IgD-negative memory B cell (primary cell): ENCODE data around the gene AOPEP. TPM values are rescaled to one million over a fixed set of nuclear protein-coding genes. Genes with fewer than 3 reads are reported as not detected.

Source experiments
- H3K27ac Mint-ChIP-seq, 3 donors: one replicate each; pipeline ENCODE4 v1.8.0; 2020 to 2022; ENCODE audit warnings: mild to moderate bottlenecking in 3 of 3, mixed read lengths in 3 of 3, moderate library complexity in 1 of 3
- H3K27me3 Mint-ChIP-seq: one replicate; pipeline ENCODE4 v1.8.0; 2021; ENCODE audit warnings: mixed read lengths
- H3K36me3 Mint-ChIP-seq: one replicate; pipeline ENCODE4 v1.8.0; 2020; ENCODE audit warnings: mild to moderate bottlenecking, mixed read lengths
- H3K4me1 Mint-ChIP-seq, 3 donors: one replicate each; pipeline ENCODE4 v1.8.0; 2020 to 2022; ENCODE audit warnings: mixed read lengths in 3 of 3, mild to moderate bottlenecking in 1 of 3
- H3K4me3 Mint-ChIP-seq, 4 donors: one replicate each; pipeline ENCODE4 v1.8.0; 2020 to 2022; ENCODE audit warnings: mild to moderate bottlenecking in 4 of 4, mixed read lengths in 4 of 4, moderate library complexity in 3 of 4
- H3K9me3 Mint-ChIP-seq, 3 donors: one replicate each; pipeline ENCODE4 v1.8.0; 2020 to 2021; ENCODE audit warnings: mixed read lengths in 3 of 3, mild to moderate bottlenecking in 1 of 3
- polyA plus RNA-seq: library from polyadenylated mRNA; unstranded; fragments of 300-500 nt; fragmentation: Illumina TruSeq; gene quantifications from one replicate; pipeline ENCODE4 v1.2.3, GENCODE V29; 2021

Gene AOPEP
- polyA plus RNA-seq, 1 donor from 2014 or later = 4.5 TPM

DNA sequence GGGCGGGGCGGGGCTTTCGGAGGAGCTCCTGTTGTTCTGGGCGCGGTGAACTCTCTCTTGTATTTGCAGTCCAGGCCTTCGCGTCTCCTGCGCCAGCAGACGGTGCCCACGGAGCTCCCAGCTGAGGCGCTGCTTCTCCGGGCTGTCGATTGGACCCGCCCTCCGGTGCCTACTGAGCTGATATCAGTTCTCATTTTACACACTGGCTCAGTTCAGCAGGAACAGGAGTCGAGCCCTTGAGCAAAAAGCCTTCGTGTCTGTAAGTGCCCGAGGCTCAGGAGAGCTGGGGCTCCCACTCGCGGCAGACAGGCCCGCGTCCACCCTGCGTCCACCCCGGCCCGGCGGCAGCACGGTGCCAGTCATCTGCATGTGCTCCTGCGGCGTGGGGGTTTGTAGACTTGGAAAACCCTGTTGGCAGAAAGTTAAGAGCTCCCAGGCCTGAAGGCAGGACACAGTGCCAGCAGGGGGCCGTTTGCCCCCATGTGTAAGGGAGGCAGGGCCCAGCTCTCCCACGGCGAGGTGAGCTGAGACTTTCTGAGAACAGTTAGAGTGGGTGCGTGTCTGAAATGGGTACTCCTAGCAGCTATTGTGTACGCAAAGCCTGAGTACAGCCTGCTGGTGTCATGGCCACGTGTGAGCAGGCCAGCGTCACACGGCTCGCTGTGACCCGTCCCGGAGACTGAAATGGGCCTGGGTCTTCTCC lies 359.5 kb downstream of the AOPEP start:
- Mint-ChIP-seq H3K4me3 (no peak overlapping the region), H3K4me1 (no peaks in the 10 kb centered on the region), H3K27me3 (no peaks in the 10 kb centered on the region), H3K9me3 (no peaks in the 10 kb centered on the region), H3K36me3 (peaks cover 2% of the 10 kb centered on the region), H3K27ac (no peak overlapping the region)

DNA sequence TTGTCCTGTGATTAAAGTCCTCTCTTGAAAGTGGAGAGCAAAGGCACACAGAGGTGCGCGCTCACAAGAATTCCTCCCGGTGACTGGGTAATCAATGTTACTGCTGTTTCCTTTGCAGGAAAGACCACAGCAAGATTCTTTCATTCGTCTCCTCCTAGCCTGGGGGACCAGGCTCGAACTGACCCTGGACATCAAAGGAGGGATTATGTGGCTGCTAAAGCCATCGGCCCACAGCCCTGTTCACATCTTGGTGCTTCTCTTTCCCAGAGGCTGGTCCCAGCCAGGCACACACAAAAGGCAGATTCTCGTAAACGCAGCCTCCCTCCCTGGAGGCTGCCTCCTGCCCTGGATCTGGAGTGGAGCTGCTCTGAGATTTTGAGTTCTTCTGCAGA lies 360.1 kb downstream of the AOPEP start:
- Mint-ChIP-seq H3K36me3 (peaks cover 2% of the 10 kb centered on the region), H3K27ac (no peak overlapping the region), H3K27me3 (no peaks in the 10 kb centered on the region), H3K4me3 (no peak overlapping the region), H3K4me1 (no peaks in the 10 kb centered on the region), H3K9me3 (no peaks in the 10 kb centered on the region)

GRCh38 chr9:95087659-95088242 lies 361.3 kb downstream of the AOPEP start:
- Mint-ChIP-seq H3K4me1 (no peaks in the 10 kb centered on the region), H3K36me3 (peaks cover 2% of the 10 kb centered on the region), H3K9me3 (no peaks in the 10 kb centered on the region), H3K4me3 (no peak overlapping the region), H3K27ac (no peak overlapping the region), H3K27me3 (no peaks in the 10 kb centered on the region)

DNA sequence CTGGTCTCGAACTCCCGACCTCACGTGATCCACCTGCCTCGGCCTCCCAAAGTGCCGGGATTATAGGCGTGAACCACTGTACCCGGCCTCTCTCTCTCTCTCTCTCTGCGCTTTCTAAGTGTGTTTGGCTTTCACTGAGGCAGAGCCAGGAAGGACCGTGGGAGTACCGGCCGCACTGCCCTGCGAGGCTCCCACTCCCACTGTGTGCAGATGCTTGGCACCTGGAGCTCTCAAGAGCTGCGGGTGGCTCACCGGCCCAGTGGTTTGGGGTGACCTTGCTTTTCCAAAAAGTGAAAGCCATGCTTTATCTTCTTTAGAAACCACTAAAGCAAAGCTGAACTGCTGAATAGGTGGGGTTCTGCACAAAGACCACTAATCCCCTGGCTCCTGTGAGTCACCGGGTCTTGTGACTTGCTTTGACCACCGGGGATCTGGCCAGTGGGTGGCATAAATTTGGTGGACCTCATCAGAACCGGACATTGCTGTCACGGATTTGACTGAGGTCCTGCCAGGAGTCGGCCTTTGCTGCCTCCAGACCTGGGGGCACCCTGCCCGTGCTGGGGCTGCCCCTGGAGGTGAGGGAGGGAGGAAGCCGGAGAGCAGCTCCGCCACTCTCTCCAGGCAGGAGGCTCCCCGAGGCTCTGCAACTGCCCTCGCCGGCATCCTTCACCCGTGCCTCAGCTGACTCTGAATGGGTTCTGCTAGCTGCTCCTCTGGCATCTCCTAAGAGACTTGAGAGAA lies 362.1 kb downstream of the AOPEP start:
- Mint-ChIP-seq H3K36me3 (peaks cover 2% of the 10 kb centered on the region), H3K27ac (peak overlapping the region in 1 of 3 donors; percentile 74), H3K4me1 (no peaks in the 10 kb centered on the region), H3K27me3 (no peaks in the 10 kb centered on the region), H3K4me3 (no peak overlapping the region), H3K9me3 (no peaks in the 10 kb centered on the region)

- Mint-ChIP-seq H3K27me3 (no peaks in the 10 kb centered on the region), H3K36me3 (peaks cover 2% of the 10 kb centered on the region), H3K4me3 (no peak overlapping the region), H3K4me1 (no peaks in the 10 kb centered on the region), H3K27ac (peak overlapping the region in 1 of 3 donors; percentile 74), H3K9me3 (no peaks in the 10 kb centered on the region)
Measured at GRCh38 chr9:95089257-95090022, 362.9 kb downstream of the AOPEP start.

GRCh38 chr9:95090023-95090791 lies 363.7 kb downstream of the AOPEP start:
- no peak overlapping the region for H3K4me3 Mint-ChIP-seq
- H3K27ac Mint-ChIP-seq = peak overlapping the region in 1 of 3 donors; percentile 53
- H3K36me3 Mint-ChIP-seq = peaks cover 2% of the 10 kb centered on the region
- no peaks in the 10 kb centered on the region for H3K4me1 Mint-ChIP-seq
- no peaks in the 10 kb centered on the region for H3K27me3 Mint-ChIP-seq
- no peaks in the 10 kb centered on the region for H3K9me3 Mint-ChIP-seq

GRCh38 chr9:95090871-95091577 lies 364.5 kb downstream of the AOPEP start:
- peaks cover 2% of the 10 kb centered on the region for H3K36me3 Mint-ChIP-seq
- H3K4me3 Mint-ChIP-seq = no peak overlapping the region
- no peak overlapping the region for H3K27ac Mint-ChIP-seq
- H3K9me3 Mint-ChIP-seq = no peaks in the 10 kb centered on the region
- H3K4me1 Mint-ChIP-seq = no peaks in the 10 kb centered on the region
- H3K27me3 Mint-ChIP-seq = no peaks in the 10 kb centered on the region

- Mint-ChIP-seq H3K27me3 (no peaks in the 10 kb centered on the region), H3K9me3 (no peaks in the 10 kb centered on the region), H3K4me3 (no peak overlapping the region), H3K4me1 (no peaks in the 10 kb centered on the region), H3K36me3 (peaks cover 2% of the 10 kb centered on the region), H3K27ac (peak overlapping the region in 1 of 3 donors; percentile 45)
Measured at GRCh38 chr9:95091601-95092261, 365.2 kb downstream of the AOPEP start.

GRCh38 chr9:95092262-95093072 lies 366.0 kb downstream of the AOPEP start:
- H3K4me3 Mint-ChIP-seq = no peak overlapping the region

GRCh38 chr9:95093586-95093985 lies 367.1 kb downstream of the AOPEP start:
- Mint-ChIP-seq H3K4me1 (no peaks in the 10 kb centered on the region), H3K4me3 (no peak overlapping the region), H3K36me3 (no peaks in the 10 kb centered on the region), H3K9me3 (no peaks in the 10 kb centered on the region), H3K27me3 (no peaks in the 10 kb centered on the region), H3K27ac (no peak overlapping the region)

More at GRCh38 chr9:95092262-95093072, 366.0 kb downstream of the AOPEP start:
- Mint-ChIP-seq H3K4me1 (no peaks in the 10 kb centered on the region), H3K36me3 (peaks cover 2% of the 10 kb centered on the region), H3K9me3 (no peaks in the 10 kb centered on the region), H3K27me3 (no peaks in the 10 kb centered on the region), H3K27ac (no peak overlapping the region)

GRCh38 chr9:95094002-95094401 lies 367.5 kb downstream of the AOPEP start:
- H3K4me1 Mint-ChIP-seq = no peaks in the 10 kb centered on the region
- H3K27me3 Mint-ChIP-seq = no peaks in the 10 kb centered on the region
- H3K9me3 Mint-ChIP-seq = no peaks in the 10 kb centered on the region
- H3K36me3 Mint-ChIP-seq = no peaks in the 10 kb centered on the region
- H3K4me3 Mint-ChIP-seq = no peak overlapping the region
- no peak overlapping the region for H3K27ac Mint-ChIP-seq

DNA sequence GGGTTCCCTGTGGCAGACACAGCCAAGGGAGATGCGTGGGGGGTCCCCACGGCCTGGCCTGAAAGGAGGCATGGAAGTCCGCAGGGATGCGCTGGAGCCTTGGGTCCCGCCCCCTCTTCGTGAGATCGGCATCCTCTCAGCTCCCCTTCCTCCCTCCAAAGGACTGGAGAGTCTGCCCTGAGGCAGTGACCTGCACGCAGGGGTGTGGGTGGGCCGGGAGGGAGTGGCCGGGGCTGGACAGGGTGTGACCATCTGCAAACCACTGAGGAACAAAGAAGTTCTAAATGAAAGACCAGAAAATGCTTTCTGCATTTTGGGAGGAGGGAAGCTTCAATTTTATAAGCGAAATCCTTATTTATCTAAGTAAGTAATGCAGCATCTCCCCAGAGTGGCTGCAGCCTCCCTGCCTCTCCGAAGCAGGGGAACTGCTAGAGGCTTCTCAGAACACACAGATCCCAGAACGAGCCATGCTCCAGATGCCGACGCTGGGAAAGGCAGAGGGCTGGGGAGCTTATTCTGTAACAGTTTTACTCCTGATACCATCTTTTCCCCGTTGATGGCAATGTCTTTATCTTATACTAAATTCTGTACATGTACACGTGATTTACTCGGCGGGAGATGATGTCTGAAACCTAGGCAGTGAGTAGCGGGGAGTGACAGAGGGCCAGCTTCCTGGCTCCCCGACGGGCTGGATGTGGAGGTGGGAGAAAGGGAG lies 369.3 kb downstream of the AOPEP start:
- Mint-ChIP-seq H3K4me1 (no peaks in the 10 kb centered on the region), H3K9me3 (no peaks in the 10 kb centered on the region), H3K4me3 (no peak overlapping the region), H3K27ac (no peak overlapping the region), H3K27me3 (no peaks in the 10 kb centered on the region), H3K36me3 (no peaks in the 10 kb centered on the region)
